GM12801 (cell line): ENCODE results near the gene PHYKPL.

Experiments
- CTCF ChIP-seq: IDR thresholded peaks from one replicate; pipeline ENCODE4 v1.5.1; 2011; ENCODE audit warnings: control low read depth; ENCODE audit not compliant: insufficient read length; ENCODE audit errors: extremely low read depth

The PHYKPL gene

GRCh38 chr5:178207183-178207916 lies 25.3 kb downstream of the PHYKPL start:
- no peak for TF ChIP-seq CTCF

- no peak for TF ChIP-seq CTCF
These were observed 26.2 kb downstream of the PHYKPL start for GRCh38 chr5:178206166-178207101.

GRCh38 chr5:178205749-178206047 lies 26.9 kb downstream of the PHYKPL start:
- no peak for TF ChIP-seq CTCF

- no peak for TF ChIP-seq CTCF
These were observed 27.5 kb downstream of the PHYKPL start for GRCh38 chr5:178204935-178205748.

DNA sequence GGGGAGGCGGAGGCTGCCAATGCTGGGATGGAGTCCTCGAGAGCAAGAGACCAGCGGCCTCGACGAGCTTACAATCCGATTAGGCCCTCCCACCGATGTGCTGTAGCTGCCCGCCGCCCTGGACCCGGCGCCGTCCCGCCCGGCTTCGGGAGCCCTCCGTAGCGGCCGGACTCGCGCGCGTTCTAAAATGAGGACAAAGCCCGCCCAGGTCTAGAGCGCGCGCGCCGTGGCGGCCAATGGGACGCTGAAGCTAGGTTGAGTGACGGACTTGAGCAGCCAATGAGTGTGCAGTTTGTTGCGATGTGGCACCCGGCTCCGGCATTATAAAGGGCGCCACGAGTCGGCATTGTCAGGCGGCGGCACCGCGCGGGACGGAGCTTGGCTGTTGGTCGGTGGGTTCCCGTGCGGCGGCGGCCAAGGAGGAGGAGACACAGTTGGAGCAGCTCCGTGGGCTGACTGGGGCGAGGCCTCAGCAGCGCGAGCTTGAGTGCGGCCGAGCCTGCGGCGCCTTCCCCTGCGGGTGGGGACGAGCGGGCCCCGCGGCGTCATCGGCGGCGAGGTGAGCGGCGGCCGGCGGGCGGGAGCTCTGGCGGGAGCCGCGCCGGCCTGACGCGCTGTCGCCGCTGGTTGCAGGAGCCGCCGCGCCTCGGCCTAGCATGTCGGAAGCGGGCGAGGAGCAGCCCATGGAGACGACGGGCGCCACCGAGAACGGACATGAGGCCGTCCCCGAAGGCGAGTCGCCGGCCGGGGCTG lies 28.2 kb downstream of the PHYKPL start, which contains the start of gene HNRNPAB:
HNRNPAB (plus strand) TSS at position 352 of the 753 bp plus-strand sequence; CDS start at position 657, 305 bp downstream.
- TF ChIP-seq CTCF = no peak

DNA sequence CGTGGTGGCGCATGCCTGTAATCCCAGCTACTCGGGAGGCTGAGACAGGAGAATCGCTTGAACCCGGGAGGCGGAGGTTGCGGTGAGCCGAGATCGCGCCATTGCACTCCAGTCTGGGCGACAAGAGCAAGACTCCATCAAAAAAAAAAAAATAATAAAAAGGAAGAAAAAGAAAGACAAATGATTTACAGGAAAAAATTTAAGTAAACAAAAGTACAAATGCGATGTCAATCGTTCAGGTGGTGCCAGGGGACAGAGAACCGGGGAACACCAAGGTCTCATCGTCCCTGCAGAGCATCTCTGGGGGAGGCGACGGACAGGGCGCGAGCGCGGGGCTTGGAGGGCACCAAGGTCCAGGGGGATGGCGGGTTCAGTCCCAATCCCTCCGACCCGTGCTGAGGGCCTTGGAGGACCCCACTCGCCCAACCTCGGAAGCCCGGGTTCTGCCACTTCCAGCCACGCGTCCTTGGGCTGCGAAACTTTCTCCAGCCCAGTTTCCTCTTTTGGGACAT lies 28.9 kb downstream of the PHYKPL start:
- TF ChIP-seq CTCF = no peak
